Hepatocyte (in vitro differentiated cells): ENCODE data around the gene SON. TPM values are rescaled to one million over a fixed set of nuclear protein-coding genes. Genes with fewer than 3 reads are reported as not detected.

ENCODE experiments used
- DNase-seq: peaks from one replicate; pipeline ENCODE4 v3.0.0-alpha.2; 2016; ENCODE audit warnings: low spot score
- H2AFZ ChIP-seq: fragments of 200-600 bp; sonication (generic); 2 replicates; pipeline ENCODE4 v1.6.0; 2016; ENCODE audit warnings: antibody characterized with exemption, mild to moderate bottlenecking
- H3K27ac ChIP-seq: fragments of 200-600 bp; sonication (generic); 2 replicates; pipeline ENCODE4 v1.5.1; 2016; ENCODE audit warnings: mild to moderate bottlenecking
- H3K27me3 ChIP-seq: fragments of 200-600 bp; sonication (generic); 2 replicates; pipeline ENCODE4 v1.6.1; 2016
- H3K36me3 ChIP-seq: fragments of 200-600 bp; sonication (generic); replicated peaks from 2 replicates; pipeline ENCODE4 v1.5.1; 2016; ENCODE audit warnings: low read depth; ENCODE audit not compliant: insufficient read depth
- H3K4me1 ChIP-seq: fragments of 200-600 bp; sonication (generic); 2 replicates; pipeline ENCODE4 v1.5.1; 2016; ENCODE audit warnings: mild to moderate bottlenecking, moderate library complexity; ENCODE audit not compliant: insufficient read depth
- H3K4me2 ChIP-seq: fragments of 200-600 bp; sonication (generic); 2 replicates; pipeline ENCODE4 v1.6.0; 2016
- H3K4me3 ChIP-seq: fragments of 200-600 bp; sonication (generic); 2 replicates; pipeline ENCODE4 v1.5.1; 2016; ENCODE audit warnings: mild to moderate bottlenecking
- H3K79me2 ChIP-seq: fragments of 200-600 bp; sonication (generic); 2 replicates; pipeline ENCODE4 v1.6.0; 2017; ENCODE audit warnings: mild to moderate bottlenecking
- H3K9me2 ChIP-seq: fragments of 200-600 bp; sonication (generic); replicated peaks from 2 replicates; pipeline ENCODE4 v1.6.0; 2017; ENCODE audit warnings: mild to moderate bottlenecking; ENCODE audit not compliant: insufficient read depth
- H3K9me3 ChIP-seq: fragments of 200-600 bp; sonication (generic); 2 replicates; pipeline ENCODE4 v1.5.1; 2016; ENCODE audit warnings: low read depth, mild to moderate bottlenecking
- H4K20me1 ChIP-seq: fragments of 200-600 bp; sonication (generic); 2 replicates; pipeline ENCODE4 v1.6.0; 2016; ENCODE audit warnings: mild to moderate bottlenecking; ENCODE audit not compliant: insufficient read depth, poor library complexity, severe bottlenecking
- EZH2 ChIP-seq: fragments of 200-600 bp; sonication (generic); IDR thresholded peaks from 2 replicates; pipeline ENCODE4 v1.6.1; 2016; ENCODE audit warnings: antibody characterized with exemption, mild to moderate bottlenecking, borderline replicate concordance
- EZH2phosphoT487 ChIP-seq: fragments of 200-600 bp; sonication (generic); IDR thresholded peaks from one replicate; pipeline ENCODE4 v1.6.1; 2018; ENCODE audit warnings: antibody characterized with exemption, mild to moderate bottlenecking, low read depth, moderate library complexity; ENCODE audit not compliant: unreplicated experiment, severe bottlenecking
- WGBS: methylation state at CpG from one replicate; pipeline ENCODE4 v1.1.6; 2016; ENCODE audit warnings: low lambda C conversion rate; ENCODE audit errors: missing lambda C conversion rate; 5-methylcytosine and 5-hydroxymethylcytosine counted together
- polyA plus RNA-seq: library from polyadenylated mRNA; unstranded; fragments of >200 nt; fragmentation: Nextera tagmentation; extraction: Ambion mirVana; gene quantifications from 2 replicates; pipeline ENCODE4 v1.2.1, GENCODE V29; 2016
- total RNA-seq: library from RNA; depleted of rRNA; stranded (reverse); fragments of >200 nt; gene quantifications from 2 replicates; pipeline ENCODE4 v1.2.3, GENCODE V29; 2014
- TF ChIP-seq, protein P1 (sequence below): fragments of 200-600 bp; sonication (generic); IDR thresholded peaks from 2 replicates; pipeline ENCODE4 v1.5.1; 2016; ENCODE audit warnings: antibody characterized with exemption, mild to moderate bottlenecking; ENCODE audit not compliant: poor library complexity

Gene SON
- total and polyA plus RNA-seq, 2 experiments from 2014 or later = 181 to 358 TPM

- DNase-seq = no peak
- H3K9me2 ChIP-seq = no peaks in the 10 kb centered on the region
- H3K36me3 ChIP-seq = no peaks in the 10 kb centered on the region
- WGBS = 99% methylated on average over 2 of the region's 2 CpGs
- no peaks in the 10 kb centered on the region for H3K4me1 ChIP-seq
- no peak overlapping the region for H2AFZ ChIP-seq
- no peaks in the 10 kb centered on the region for H3K9me3 ChIP-seq
- H3K4me2 ChIP-seq = no peak overlapping the region
- H3K27ac ChIP-seq = no peak overlapping the region
- H3K4me3 ChIP-seq = no peak overlapping the region
- no peaks in the 10 kb centered on the region for H3K27me3 ChIP-seq
- no peak for TF ChIP-seq EZH2phosphoT487
- TF ChIP-seq, protein P1, sequence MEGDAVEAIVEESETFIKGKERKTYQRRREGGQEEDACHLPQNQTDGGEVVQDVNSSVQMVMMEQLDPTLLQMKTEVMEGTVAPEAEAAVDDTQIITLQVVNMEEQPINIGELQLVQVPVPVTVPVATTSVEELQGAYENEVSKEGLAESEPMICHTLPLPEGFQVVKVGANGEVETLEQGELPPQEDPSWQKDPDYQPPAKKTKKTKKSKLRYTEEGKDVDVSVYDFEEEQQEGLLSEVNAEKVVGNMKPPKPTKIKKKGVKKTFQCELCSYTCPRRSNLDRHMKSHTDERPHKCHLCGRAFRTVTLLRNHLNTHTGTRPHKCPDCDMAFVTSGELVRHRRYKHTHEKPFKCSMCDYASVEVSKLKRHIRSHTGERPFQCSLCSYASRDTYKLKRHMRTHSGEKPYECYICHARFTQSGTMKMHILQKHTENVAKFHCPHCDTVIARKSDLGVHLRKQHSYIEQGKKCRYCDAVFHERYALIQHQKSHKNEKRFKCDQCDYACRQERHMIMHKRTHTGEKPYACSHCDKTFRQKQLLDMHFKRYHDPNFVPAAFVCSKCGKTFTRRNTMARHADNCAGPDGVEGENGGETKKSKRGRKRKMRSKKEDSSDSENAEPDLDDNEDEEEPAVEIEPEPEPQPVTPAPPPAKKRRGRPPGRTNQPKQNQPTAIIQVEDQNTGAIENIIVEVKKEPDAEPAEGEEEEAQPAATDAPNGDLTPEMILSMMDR = no peak
- no peak for TF ChIP-seq EZH2
- H4K20me1 ChIP-seq = peaks cover 31% of the 10 kb centered on the region
- H3K79me2 ChIP-seq = peaks cover 76% of the 10 kb centered on the region
Observed at GRCh38 chr21:33566514-33566913, 23.7 kb downstream of the SON start.

DNA sequence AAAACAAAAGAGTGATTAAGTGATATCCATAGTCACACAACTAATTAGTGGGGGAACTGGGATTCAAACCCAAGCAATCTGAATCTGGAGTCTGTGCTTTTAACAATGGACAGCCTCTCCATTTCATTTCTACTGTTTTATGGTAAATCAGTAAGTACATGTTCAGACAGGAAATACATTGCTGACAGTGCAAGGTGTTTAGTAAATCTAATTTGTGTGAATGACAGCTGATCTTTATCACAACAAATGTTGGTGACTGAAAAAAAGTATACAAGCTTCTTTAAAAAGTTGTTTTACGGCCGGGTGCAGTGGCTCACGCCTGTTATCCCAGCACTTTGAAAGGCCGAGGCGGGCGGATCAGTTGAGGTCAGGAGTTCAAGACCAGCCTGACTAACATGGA lies 25.1 kb downstream of the SON start:
- no peaks in the 10 kb centered on the region for H3K9me2 ChIP-seq
- H3K4me2 ChIP-seq = no peak overlapping the region
- no peak for TF ChIP-seq EZH2phosphoT487
- no peak for TF ChIP-seq EZH2
- TF ChIP-seq, protein P1 = no peak
- no peaks in the 10 kb centered on the region for H3K36me3 ChIP-seq
- no peaks in the 10 kb centered on the region for H3K9me3 ChIP-seq
- H2AFZ ChIP-seq = no peak overlapping the region
- peaks cover 65% of the 10 kb centered on the region for H3K79me2 ChIP-seq
- no peaks in the 10 kb centered on the region for H3K4me1 ChIP-seq
- H3K4me3 ChIP-seq = no peak overlapping the region
- no peaks in the 10 kb centered on the region for H3K27me3 ChIP-seq
- DNase-seq = no peak
- H3K27ac ChIP-seq = no peak overlapping the region
- WGBS = 70% methylated on average over 6 of the region's 6 CpGs
- H4K20me1 ChIP-seq = peaks cover 17% of the 10 kb centered on the region

GRCh38 chr21:33568448-33568847 lies 25.6 kb downstream of the SON start:
- H3K4me3 ChIP-seq = no peak overlapping the region
- H2AFZ ChIP-seq = no peak overlapping the region
- 97% methylated on average over 2 of the region's 2 CpGs for WGBS
- DNase-seq = no peak
- H3K4me2 ChIP-seq = no peak overlapping the region
- no peaks in the 10 kb centered on the region for H3K9me2 ChIP-seq
- peaks cover 62% of the 10 kb centered on the region for H3K79me2 ChIP-seq
- no peaks in the 10 kb centered on the region for H3K27me3 ChIP-seq
- no peaks in the 10 kb centered on the region for H3K9me3 ChIP-seq
- H3K36me3 ChIP-seq = no peaks in the 10 kb centered on the region
- peaks cover 14% of the 10 kb centered on the region for H4K20me1 ChIP-seq
- no peaks in the 10 kb centered on the region for H3K4me1 ChIP-seq
- H3K27ac ChIP-seq = no peak overlapping the region
- TF ChIP-seq EZH2 = no peak
- TF ChIP-seq, protein P1 = no peak
- TF ChIP-seq EZH2phosphoT487 = no peak

DNA sequence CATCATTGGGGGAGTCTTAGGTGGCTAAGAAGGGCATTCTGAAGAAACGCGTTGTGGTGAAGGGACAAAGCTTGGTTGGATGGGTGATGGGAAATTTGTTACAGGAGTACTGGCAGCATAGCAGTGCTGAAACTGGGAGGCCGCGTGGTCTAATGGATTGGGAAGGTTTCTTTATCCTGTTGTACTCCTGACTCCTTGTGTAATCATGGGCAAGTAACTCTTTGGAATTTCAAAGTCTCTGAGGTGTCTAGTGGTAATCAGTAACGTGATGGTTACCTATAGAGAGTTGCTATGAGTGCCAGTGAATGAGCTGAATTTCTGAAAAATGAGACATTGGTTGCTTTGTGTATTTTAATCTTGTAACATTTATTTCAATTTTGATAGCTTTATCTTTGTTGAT lies 27.2 kb downstream of the SON start:
- 93% methylated on average over 5 of the region's 5 CpGs for WGBS

More for the DNA sequence above, 27.2 kb downstream of the SON start:
- Histone ChIP-seq H3K4me3 (no peak overlapping the region), H3K27ac (no peak overlapping the region), H3K79me2 (peaks cover 47% of the 10 kb centered on the region), H4K20me1 (peaks cover 10% of the 10 kb centered on the region), H3K4me2 (no peak overlapping the region), H3K4me1 (no peaks in the 10 kb centered on the region), H2AFZ (no peak overlapping the region), H3K9me2 (no peaks in the 10 kb centered on the region), H3K36me3 (no peaks in the 10 kb centered on the region), H3K9me3 (no peaks in the 10 kb centered on the region), H3K27me3 (no peaks in the 10 kb centered on the region)
- no peak for DNase-seq
- TF ChIP-seq EZH2phosphoT487 (no peak), EZH2 (no peak)
- TF ChIP-seq, protein P1 = no peak
